IMR-90 (cell line): Measurements from ENCODE around the gene PCAT6. TPM values are rescaled to one million over a fixed set of nuclear protein-coding genes. Genes with fewer than 3 reads are reported as not detected.

Experiments
- ATAC-seq: fragments of 200-7000 bp; cut with Tn5 transposase; 2 replicates; pipeline ENCODE4 v1.9.1; 2020; ENCODE audit warnings: low read depth, mild to moderate bottlenecking, moderate library complexity
- BruUV-seq: library from RNA; stranded (reverse); fragments of 400-500 nt; replicated peaks from 2 replicates; lab custom pipeline; 2021; lab: Mats Ljungman, UMichigan
- CTCF ChIA-PET: fragments of 300-600 bp; formaldehyde crosslinking; extraction: SDS; loops from one replicate; lab custom pipeline; 2021; ENCODE audit warnings: antibody characterized with exemption; lab: Yijun Ruan, JAX
- POLR2A ChIA-PET: fragments of 300-600 bp; sonication (Branson Sonifier 250); formaldehyde crosslinking; loops from one replicate; lab custom pipeline; 2022; ENCODE audit warnings: antibody characterized with exemption; ENCODE audit not compliant: unreplicated experiment; lab: Charles Lee
- DNase-seq: peaks from one replicate; pipeline ENCODE4 v3.0.0; 2013
- H2AFZ ChIP-seq: replicated peaks from 2 replicates; pipeline ENCODE3; 2013; ENCODE audit warnings: low read length, mild to moderate bottlenecking; ENCODE audit not compliant: poor library complexity
- H2AK5ac ChIP-seq: 2 replicates; pipeline ENCODE4 v1.6.1; 2013; ENCODE audit warnings: low read depth, low read length, inconsistent platforms
- H2AK9ac ChIP-seq: replicated peaks from 2 replicates; pipeline ENCODE3; 2013; ENCODE audit warnings: mild to moderate bottlenecking, low read depth, low read length, moderate library complexity; ENCODE audit not compliant: poor library complexity
- H2BK120ac ChIP-seq: 2 replicates; pipeline ENCODE4 v1.6.1; 2013; ENCODE audit warnings: low read depth, low read length, inconsistent platforms
- H2BK15ac ChIP-seq: 3 replicates; pipeline ENCODE4 v1.6.1; 2013; ENCODE audit warnings: low read depth, low read length, inconsistent platforms
- H2BK20ac ChIP-seq: 2 replicates; pipeline ENCODE4 v1.6.1; 2013; ENCODE audit warnings: low read depth, mild to moderate bottlenecking, inconsistent platforms, low read length, moderate library complexity
- H2BK5ac ChIP-seq: 2 replicates; pipeline ENCODE4 v1.6.1; 2013; ENCODE audit warnings: mild to moderate bottlenecking, low read depth, low read length, inconsistent platforms; ENCODE audit not compliant: poor library complexity, severe bottlenecking
- H3K14ac ChIP-seq: replicated peaks from 2 replicates; pipeline ENCODE4 v1.6.1; 2013; ENCODE audit warnings: low read depth, low read length, inconsistent platforms
- H3K18ac ChIP-seq: 2 replicates; pipeline ENCODE4 v1.6.1; 2013; ENCODE audit warnings: low read depth, low read length, control low read depth
- H3K23ac ChIP-seq: 2 replicates; pipeline ENCODE4 v1.6.1; 2013; ENCODE audit warnings: low read depth, low read length, inconsistent platforms
- H3K27ac ChIP-seq: 2 replicates; pipeline ENCODE4 v1.5.1; 2013; ENCODE audit warnings: mild to moderate bottlenecking, control low read depth, low read length; ENCODE audit not compliant: insufficient read depth
- H3K27me3 ChIP-seq: 2 replicates; pipeline ENCODE4 v1.6.1; 2013; ENCODE audit warnings: low read length; ENCODE audit not compliant: control insufficient read depth, insufficient read depth
- H3K36me3 ChIP-seq: 2 replicates; pipeline ENCODE4 v1.6.1; 2013; ENCODE audit warnings: low read length, mixed read lengths; ENCODE audit not compliant: control insufficient read depth, insufficient read depth
- H3K4ac ChIP-seq: 2 replicates; pipeline ENCODE4 v1.6.1; 2013; ENCODE audit warnings: low read depth, low read length, inconsistent platforms
- H3K4me1 ChIP-seq: 2 replicates; pipeline ENCODE4 v1.6.1; 2013; ENCODE audit warnings: low read length, mixed read lengths; ENCODE audit not compliant: control insufficient read depth, insufficient read depth
- H3K4me2 ChIP-seq: 2 replicates; pipeline ENCODE4 v1.6.1; 2013; ENCODE audit warnings: low read depth, mild to moderate bottlenecking, control low read depth, low read length, moderate library complexity
- H3K4me3 ChIP-seq: 2 replicates; pipeline ENCODE4 v1.5.1; 2013; ENCODE audit warnings: low read depth, mild to moderate bottlenecking, control low read depth, low read length, moderate library complexity; ENCODE audit not compliant: insufficient read depth
- H3K56ac ChIP-seq: 2 replicates; pipeline ENCODE4 v1.6.1; 2013; ENCODE audit warnings: low read length, inconsistent platforms; ENCODE audit not compliant: insufficient read depth; ENCODE audit errors: extremely low read depth
- H3K79me1 ChIP-seq, 2 experiments: 2 replicates each; pipeline ENCODE4 v1.6.1; 2013; ENCODE audit warnings: low read length in 2 of 2, inconsistent platforms in 1 of 2, low read depth in 1 of 2
- H3K9ac ChIP-seq: 2 replicates; pipeline ENCODE4 v1.6.1; 2013; ENCODE audit warnings: low read depth, low read length, control low read depth
- H3K9me1 ChIP-seq: 2 replicates; pipeline ENCODE4 v1.6.1; 2013; ENCODE audit warnings: low read length, inconsistent platforms; ENCODE audit not compliant: insufficient read depth
- H3K9me3 ChIP-seq: 2 replicates; pipeline ENCODE4 v1.6.1; 2013; ENCODE audit warnings: low read length; ENCODE audit not compliant: control insufficient read depth, insufficient read depth
- H4K20me1 ChIP-seq: 2 replicates; pipeline ENCODE4 v1.6.1; 2013; ENCODE audit warnings: low read length, inconsistent platforms; ENCODE audit not compliant: insufficient read depth
- H4K5ac ChIP-seq: 2 replicates; pipeline ENCODE4 v1.6.1; 2013; ENCODE audit warnings: mild to moderate bottlenecking, low read depth, low read length, control low read depth
- H4K8ac ChIP-seq, 2 experiments: 2 replicates each; pipeline ENCODE4 v1.6.1; 2013; ENCODE audit warnings: low read depth in 2 of 2, low read length in 2 of 2, control low read depth in 1 of 2, inconsistent platforms in 1 of 2
- H4K91ac ChIP-seq: 2 replicates; pipeline ENCODE4 v1.6.1; 2013; ENCODE audit warnings: low read depth, low read length, inconsistent platforms; ENCODE audit not compliant: insufficient read depth
- BHLHE40 ChIP-seq: fragments of 150-350 bp; IDR thresholded peaks from 2 replicates; pipeline ENCODE4 v1.6.1; 2016; ENCODE audit warnings: mild to moderate bottlenecking, low read depth, low read length
- CEBPB ChIP-seq: IDR thresholded peaks from 2 replicates; pipeline ENCODE4 v1.6.1; 2012; ENCODE audit warnings: low read depth, low read length, improper control_type of control experiment
- CHD1 ChIP-seq: IDR thresholded peaks from 2 replicates; pipeline ENCODE4 v1.6.1; 2012; ENCODE audit warnings: low read depth, low read length, improper control_type of control experiment
- CTCF ChIP-seq: conservative IDR thresholded peaks from 2 replicates; pipeline ENCODE4 v1.5.1; 2012; ENCODE audit warnings: mild to moderate bottlenecking, low read depth, low read length, improper control_type of control experiment
- ELK1 ChIP-seq: fragments of 150-350 bp; IDR thresholded peaks from 2 replicates; pipeline ENCODE4 v1.6.1; 2016; ENCODE audit warnings: low read depth, mild to moderate bottlenecking, low read length, moderate library complexity, borderline replicate concordance
- FOS ChIP-seq: fragments of 150-350 bp; IDR thresholded peaks from 2 replicates; pipeline ENCODE4 v1.6.1; 2016; ENCODE audit warnings: low read depth, low read length
- MAFK ChIP-seq: IDR thresholded peaks from 2 replicates; pipeline ENCODE4 v1.6.1; 2012; ENCODE audit warnings: low read depth, low read length, improper control_type of control experiment
- MAZ ChIP-seq: IDR thresholded peaks from 2 replicates; pipeline ENCODE4 v1.6.1; 2012; ENCODE audit warnings: low read depth, mild to moderate bottlenecking, low read length, improper control_type of control experiment, moderate library complexity, borderline replicate concordance
- MXI1 ChIP-seq: IDR thresholded peaks from 2 replicates; pipeline ENCODE4 v1.6.1; 2012; ENCODE audit warnings: low read depth, mild to moderate bottlenecking, low read length, moderate library complexity, borderline replicate concordance
- NFE2L2 ChIP-seq: fragments of 150-350 bp; IDR thresholded peaks from 2 replicates; pipeline ENCODE4 v1.6.1; 2016; ENCODE audit warnings: low read depth, mild to moderate bottlenecking, low read length
- POLR2A ChIP-seq: IDR thresholded peaks from 2 replicates; pipeline ENCODE4 v1.6.1; 2012; ENCODE audit warnings: mild to moderate bottlenecking, low read depth, low read length
- RAD21 ChIP-seq: IDR thresholded peaks from 2 replicates; pipeline ENCODE4 v1.6.1; 2012; ENCODE audit warnings: low read length, improper control_type of control experiment
- RCOR1 ChIP-seq: IDR thresholded peaks from 2 replicates; pipeline ENCODE4 v1.6.1; 2012; ENCODE audit warnings: mild to moderate bottlenecking, low read length, improper control_type of control experiment; ENCODE audit not compliant: insufficient replicate concordance
- RFX5 ChIP-seq: IDR thresholded peaks from 2 replicates; pipeline ENCODE4 v1.8.0; 2012; ENCODE audit warnings: low read depth, mild to moderate bottlenecking, low read length, moderate library complexity
- SMC3 ChIP-seq: fragments of 150-350 bp; IDR thresholded peaks from 2 replicates; pipeline ENCODE4 v1.6.1; 2016; ENCODE audit warnings: low read depth, mild to moderate bottlenecking, antibody characterized with exemption, low read length, moderate library complexity
- USF2 ChIP-seq: fragments of 150-350 bp; IDR thresholded peaks from 2 replicates; pipeline ENCODE4 v1.6.1; 2017; ENCODE audit warnings: mild to moderate bottlenecking, antibody characterized with exemption, low read length, low read depth
- WGBS, 2 experiments: methylation state at CpG; one replicate each; pipeline versions ENCODE4 v1.1.5 to v1.1.7; 2013; ENCODE audit warnings: missing lambda C conversion rate in 2 of 2; ENCODE audit not compliant: insufficient read length in 1 of 2; ENCODE audit errors: extremely low coverage in 2 of 2; 5-methylcytosine and 5-hydroxymethylcytosine counted together
- dilution Hi-C: fragments of 300-500 bp; cut with HindIII; formaldehyde crosslinking; loops from one replicate; pipeline ENCODE4 v1.14.3; 2018; ENCODE audit warnings: low sequenced_read_pairs; ENCODE audit not compliant: unreplicated experiment
- in situ Hi-C: fragments of 300-500 bp; cut with MboI; formaldehyde crosslinking; loops from 3 replicates; pipeline ENCODE4 v1.14.3; 2019; ENCODE audit warnings: low sequenced_read_pairs, inconsistent platforms, mixed read lengths
- intact Hi-C: fragments of 100-400 bp; cut with micrococcal nuclease; formaldehyde crosslinking; loops from 2 replicates; pipeline ENCODE4 v1.10.0; 2022
- polyA plus RNA-seq, 3 experiments: library from polyadenylated mRNA; depleted of rRNA; stranded (reverse); fragments of >200 nt; gene quantifications; 2 replicates each; pipeline ENCODE4 v1.2.3, GENCODE V29; 2012; ENCODE audit warnings: low replicate concordance in 1 of 3
- total RNA-seq: library from RNA; depleted of rRNA; stranded (reverse); fragments of >200 nt; gene quantifications from 2 replicates; pipeline ENCODE4 v1.2.3, GENCODE V29; 2012

PCAT6 gene
- total and polyA plus RNA-seq, 2 of the 4 experiments (the other 2 are of a cell fraction) = 5.8 TPM; not detected in 1

GRCh38 chr1:202854787-202855186, 44.0 kb downstream of the PCAT6 start:
- intact Hi-C loops (loop anchor here (5.0 kb wide), 1 partner anchor 102 kb away; no protein-coding TSS in a partner anchor), in situ Hi-C loops (no loop called here), dilution Hi-C loops (no loop called here)
- no peak overlapping the region for H2BK120ac ChIP-seq
- no peak overlapping the region for H4K5ac ChIP-seq
- no peak overlapping the region for H3K4me2 ChIP-seq
- no peak overlapping the region for H3K56ac ChIP-seq
- ChIA-PET POLR2A (no interaction called here), CTCF (interaction anchor here (0.6 kb wide), 1 partner anchor 46 kb away, joined by 3 read pairs; no protein-coding TSS in a partner anchor)
- no peaks in the 10 kb centered on the region for H3K4me1 ChIP-seq
- H2BK5ac ChIP-seq = no peak overlapping the region
- WGBS, 2 experiments = 97% methylated on average over 5 of the region's 8 CpGs; no CpG with 5 or more reads in 1 of the 2 experiments
- no peaks in the 10 kb centered on the region for H4K20me1 ChIP-seq
- ATAC-seq = no peak
- no peaks in the 10 kb centered on the region for H3K36me3 ChIP-seq
- H3K27me3 ChIP-seq = no peaks in the 10 kb centered on the region
- H3K9me1 ChIP-seq = 0 out of 2 replicates have a peak, but pooled peaks cover 4% of the 10 kb centered on the region
- H3K27ac ChIP-seq = no peak overlapping the region
- no peak overlapping the region for H3K14ac ChIP-seq
- H3K4me3 ChIP-seq = no peak overlapping the region
- H3K9ac ChIP-seq = no peak overlapping the region
- H3K79me1 ChIP-seq = no peaks in the 10 kb centered on the region
- no peak overlapping the region for H2AFZ ChIP-seq
- H4K91ac ChIP-seq = no peak overlapping the region
- H3K18ac ChIP-seq = no peak overlapping the region
- DNase-seq = no peak
- H2AK9ac ChIP-seq = no peak overlapping the region
- no peak overlapping the region for H4K8ac ChIP-seq
- H3K9me3 ChIP-seq = no peaks in the 10 kb centered on the region
- H3K4ac ChIP-seq = no peak overlapping the region
- no peak for TF ChIP-seq BHLHE40
- TF ChIP-seq POLR2A = no peak
- TF ChIP-seq FOS = no peak
- TF ChIP-seq RAD21 = no peak
- no peak for TF ChIP-seq MAFK
- TF ChIP-seq NFE2L2 = no peak
- no peak for TF ChIP-seq USF2
- TF ChIP-seq CEBPB = no peak
- no peak for TF ChIP-seq ELK1
- TF ChIP-seq CTCF = no peak
- no peak for TF ChIP-seq CHD1
- TF ChIP-seq SMC3 = no peak
- TF ChIP-seq RCOR1 = no peak
- no peak for TF ChIP-seq MAZ
- TF ChIP-seq RFX5 = no peak
- no peak for TF ChIP-seq MXI1
- no TSS peak for BruUV-seq
- no peak overlapping the region for H2AK5ac ChIP-seq
- H3K23ac ChIP-seq = no peak overlapping the region
- no peak overlapping the region for H2BK20ac ChIP-seq
- no peak overlapping the region for H2BK15ac ChIP-seq
